HG03460 (cell line): ENCODE data around the gene ZNF283.
"Not testable (repeated sequence)": the region's sequence is repeated elsewhere in the genome, so short reads cannot be mapped to it uniquely, and the experiment has no call there.

Source experiments
- ATAC-seq: cut with Tn5 transposase; IDR thresholded peaks from one replicate; pipeline ENCODE4 v1.9.1; 2021; ENCODE audit not compliant: unreplicated experiment

ZNF283 gene

GRCh38 chr19:43847884-43848283, 20.8 kb downstream of the ZNF283 start:
- ATAC-seq = no peak

GRCh38 chr19:43848821-43849220, 21.7 kb downstream of the ZNF283 start:
- no peak for ATAC-seq

GRCh38 chr19:43858174-43858573, 31.1 kb downstream of the ZNF283 start:
- ATAC-seq = no peak

GRCh38 chr19:43866923-43867322, 39.8 kb downstream of the ZNF283 start:
- ATAC-seq = not testable (repeated sequence)

- ATAC-seq = no peak
These were observed 45.6 kb downstream of the ZNF283 start for GRCh38 chr19:43872547-43873336.

- no peak for ATAC-seq
These were observed 53.4 kb downstream of the ZNF283 start for GRCh38 chr19:43880483-43880882.

GRCh38 chr19:43883864-43884263, 56.7 kb downstream of the ZNF283 start, which contains the start of gene ZNF404:
Gene ZNF404 (minus strand): TSS chr19:43883964.
- ATAC-seq = no peak

GRCh38 chr19:43895727-43896308, 68.7 kb downstream of the ZNF283 start:
- ATAC-seq = no peak
